PFSK-1 (cell line): ENCODE data around the gene NLN.

ENCODE experiments used
- POLR2AphosphoS5 ChIP-seq: IDR thresholded peaks from 2 replicates; pipeline ENCODE4 v1.6.1; 2012; ENCODE audit warnings: low read depth, mild to moderate bottlenecking, control low read depth, low read length, moderate library complexity
- SIN3A ChIP-seq: IDR thresholded peaks from 2 replicates; pipeline ENCODE4 v1.6.1; 2012; ENCODE audit warnings: mild to moderate bottlenecking, low read length, moderate library complexity, borderline replicate concordance; ENCODE audit not compliant: insufficient read depth
- TAF1 ChIP-seq: IDR thresholded peaks from 2 replicates; pipeline ENCODE4 v1.6.1; 2012; ENCODE audit warnings: low read length, control low read depth, borderline replicate concordance; ENCODE audit not compliant: insufficient read depth

DNA sequence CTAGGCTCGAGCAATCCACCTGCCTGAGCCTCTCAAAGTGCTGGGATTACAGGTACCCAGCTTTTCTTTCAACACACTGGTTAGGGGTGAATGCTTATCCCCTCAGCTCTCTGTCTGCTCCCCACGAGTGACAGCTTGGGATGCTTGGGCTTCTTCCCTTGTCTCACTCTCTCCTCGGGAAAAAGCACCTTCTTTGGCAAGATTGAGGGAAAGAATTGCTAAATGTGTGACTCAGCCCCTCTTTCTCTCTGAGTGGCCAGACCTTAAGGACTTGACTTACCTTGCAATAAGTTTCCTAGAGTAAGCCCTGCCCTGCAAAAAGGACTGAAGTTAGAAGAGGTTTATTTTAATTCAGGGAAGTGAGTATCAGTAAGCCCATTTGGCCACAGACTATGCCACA is 136.3 kb downstream of the NLN start:
- TF ChIP-seq TAF1 = no peak
- TF ChIP-seq POLR2AphosphoS5 = no peak
- no peak for TF ChIP-seq SIN3A
